ENCODE data around the gene MYBPHL. TPM values are rescaled to one million over a fixed set of nuclear protein-coding genes. Genes with fewer than 3 reads are reported as not detected.

MYBPHL gene
- total and polyA plus RNA-seq, 2 of the 13 experiments (the other 11 are each of a cell fraction or from before 2014, with no cell fraction given), result 3.7 to 3.8 TPM

DNA sequence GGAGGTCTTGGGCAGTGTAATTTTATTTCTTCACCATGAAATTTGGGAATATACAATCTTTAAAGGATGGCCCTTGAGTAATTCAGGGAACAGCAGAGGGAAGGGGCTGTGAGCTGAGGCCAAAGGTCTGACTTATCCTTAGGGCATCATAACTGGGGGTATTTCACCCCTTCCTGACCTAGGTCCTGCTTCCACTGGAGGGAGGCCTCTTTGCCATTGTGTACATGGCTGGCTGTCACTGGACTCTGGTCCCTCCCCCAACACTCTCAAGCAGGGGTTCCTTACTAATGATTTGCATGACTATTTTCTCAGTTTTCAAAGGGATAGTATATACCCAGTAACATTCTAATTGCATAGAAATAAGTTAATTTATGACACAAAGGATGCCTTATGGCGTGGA lies 16.7 kb downstream of the MYBPHL start (continued):
- peak; percentile 17; the same call in 1 of the 2 replicates for TF ChIP-seq HNF4G (IDR thresholded peaks at IDR 0.05; ENCODE audit: borderline replicate concordance, low read depth, low read length)
- no peak for TF ChIP-seq HNF4G (CRISPR knock-in tag; IDR thresholded peaks at IDR 0.05; ENCODE audit: borderline replicate concordance, low read depth)
- TF ChIP-seq ZSCAN12 (CRISPR knock-in tag; IDR thresholded peaks at IDR 0.05), result no peak
- TF ChIP-seq, protein P1, sequence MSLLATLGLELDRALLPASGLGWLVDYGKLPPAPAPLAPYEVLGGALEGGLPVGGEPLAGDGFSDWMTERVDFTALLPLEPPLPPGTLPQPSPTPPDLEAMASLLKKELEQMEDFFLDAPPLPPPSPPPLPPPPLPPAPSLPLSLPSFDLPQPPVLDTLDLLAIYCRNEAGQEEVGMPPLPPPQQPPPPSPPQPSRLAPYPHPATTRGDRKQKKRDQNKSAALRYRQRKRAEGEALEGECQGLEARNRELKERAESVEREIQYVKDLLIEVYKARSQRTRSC (CRISPR knock-in tag; IDR thresholded peaks at IDR 0.05; ENCODE audit: low read depth), result no peak
- TF ChIP-seq, protein P2, sequence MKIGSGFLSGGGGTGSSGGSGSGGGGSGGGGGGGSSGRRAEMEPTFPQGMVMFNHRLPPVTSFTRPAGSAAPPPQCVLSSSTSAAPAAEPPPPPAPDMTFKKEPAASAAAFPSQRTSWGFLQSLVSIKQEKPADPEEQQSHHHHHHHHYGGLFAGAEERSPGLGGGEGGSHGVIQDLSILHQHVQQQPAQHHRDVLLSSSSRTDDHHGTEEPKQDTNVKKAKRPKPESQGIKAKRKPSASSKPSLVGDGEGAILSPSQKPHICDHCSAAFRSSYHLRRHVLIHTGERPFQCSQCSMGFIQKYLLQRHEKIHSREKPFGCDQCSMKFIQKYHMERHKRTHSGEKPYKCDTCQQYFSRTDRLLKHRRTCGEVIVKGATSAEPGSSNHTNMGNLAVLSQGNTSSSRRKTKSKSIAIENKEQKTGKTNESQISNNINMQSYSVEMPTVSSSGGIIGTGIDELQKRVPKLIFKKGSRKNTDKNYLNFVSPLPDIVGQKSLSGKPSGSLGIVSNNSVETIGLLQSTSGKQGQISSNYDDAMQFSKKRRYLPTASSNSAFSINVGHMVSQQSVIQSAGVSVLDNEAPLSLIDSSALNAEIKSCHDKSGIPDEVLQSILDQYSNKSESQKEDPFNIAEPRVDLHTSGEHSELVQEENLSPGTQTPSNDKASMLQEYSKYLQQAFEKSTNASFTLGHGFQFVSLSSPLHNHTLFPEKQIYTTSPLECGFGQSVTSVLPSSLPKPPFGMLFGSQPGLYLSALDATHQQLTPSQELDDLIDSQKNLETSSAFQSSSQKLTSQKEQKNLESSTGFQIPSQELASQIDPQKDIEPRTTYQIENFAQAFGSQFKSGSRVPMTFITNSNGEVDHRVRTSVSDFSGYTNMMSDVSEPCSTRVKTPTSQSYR (CRISPR knock-in tag; IDR thresholded peaks at IDR 0.05; ENCODE audit: borderline replicate concordance), result peak; percentile 51; the same call in 1 of the 2 replicates
- TF ChIP-seq, protein P3, sequence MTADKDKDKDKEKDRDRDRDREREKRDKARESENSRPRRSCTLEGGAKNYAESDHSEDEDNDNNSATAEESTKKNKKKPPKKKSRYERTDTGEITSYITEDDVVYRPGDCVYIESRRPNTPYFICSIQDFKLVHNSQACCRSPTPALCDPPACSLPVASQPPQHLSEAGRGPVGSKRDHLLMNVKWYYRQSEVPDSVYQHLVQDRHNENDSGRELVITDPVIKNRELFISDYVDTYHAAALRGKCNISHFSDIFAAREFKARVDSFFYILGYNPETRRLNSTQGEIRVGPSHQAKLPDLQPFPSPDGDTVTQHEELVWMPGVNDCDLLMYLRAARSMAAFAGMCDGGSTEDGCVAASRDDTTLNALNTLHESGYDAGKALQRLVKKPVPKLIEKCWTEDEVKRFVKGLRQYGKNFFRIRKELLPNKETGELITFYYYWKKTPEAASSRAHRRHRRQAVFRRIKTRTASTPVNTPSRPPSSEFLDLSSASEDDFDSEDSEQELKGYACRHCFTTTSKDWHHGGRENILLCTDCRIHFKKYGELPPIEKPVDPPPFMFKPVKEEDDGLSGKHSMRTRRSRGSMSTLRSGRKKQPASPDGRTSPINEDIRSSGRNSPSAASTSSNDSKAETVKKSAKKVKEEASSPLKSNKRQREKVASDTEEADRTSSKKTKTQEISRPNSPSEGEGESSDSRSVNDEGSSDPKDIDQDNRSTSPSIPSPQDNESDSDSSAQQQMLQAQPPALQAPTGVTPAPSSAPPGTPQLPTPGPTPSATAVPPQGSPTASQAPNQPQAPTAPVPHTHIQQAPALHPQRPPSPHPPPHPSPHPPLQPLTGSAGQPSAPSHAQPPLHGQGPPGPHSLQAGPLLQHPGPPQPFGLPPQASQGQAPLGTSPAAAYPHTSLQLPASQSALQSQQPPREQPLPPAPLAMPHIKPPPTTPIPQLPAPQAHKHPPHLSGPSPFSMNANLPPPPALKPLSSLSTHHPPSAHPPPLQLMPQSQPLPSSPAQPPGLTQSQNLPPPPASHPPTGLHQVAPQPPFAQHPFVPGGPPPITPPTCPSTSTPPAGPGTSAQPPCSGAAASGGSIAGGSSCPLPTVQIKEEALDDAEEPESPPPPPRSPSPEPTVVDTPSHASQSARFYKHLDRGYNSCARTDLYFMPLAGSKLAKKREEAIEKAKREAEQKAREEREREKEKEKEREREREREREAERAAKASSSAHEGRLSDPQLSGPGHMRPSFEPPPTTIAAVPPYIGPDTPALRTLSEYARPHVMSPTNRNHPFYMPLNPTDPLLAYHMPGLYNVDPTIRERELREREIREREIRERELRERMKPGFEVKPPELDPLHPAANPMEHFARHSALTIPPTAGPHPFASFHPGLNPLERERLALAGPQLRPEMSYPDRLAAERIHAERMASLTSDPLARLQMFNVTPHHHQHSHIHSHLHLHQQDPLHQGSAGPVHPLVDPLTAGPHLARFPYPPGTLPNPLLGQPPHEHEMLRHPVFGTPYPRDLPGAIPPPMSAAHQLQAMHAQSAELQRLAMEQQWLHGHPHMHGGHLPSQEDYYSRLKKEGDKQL (CRISPR knock-in tag; IDR thresholded peaks at IDR 0.05; ENCODE audit: low read depth), result no peak
- TF ChIP-seq, protein P4, sequence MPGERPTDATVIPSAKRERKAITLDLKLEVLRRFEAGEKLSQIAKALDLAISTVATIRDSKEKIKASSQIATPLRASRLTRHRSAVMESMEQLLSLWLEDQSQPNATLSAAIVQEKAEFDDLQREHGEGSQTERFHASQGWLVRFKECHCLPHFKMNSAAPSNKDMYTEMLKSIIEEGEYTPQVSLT (CRISPR knock-in tag; IDR thresholded peaks at IDR 0.05; ENCODE audit: borderline replicate concordance, low read depth), result no peak
- TF ChIP-seq ZNF616 (CRISPR knock-in tag; IDR thresholded peaks at IDR 0.05; ENCODE audit: low read depth), result no peak
- 0 out of 2 replicates have a peak, but pooled peaks have one; percentile 23 for TF ChIP-seq POGZ (CRISPR knock-in tag; IDR thresholded peaks at IDR 0.05)
- TF ChIP-seq REPIN1 (CRISPR knock-in tag; IDR thresholded peaks at IDR 0.05; ENCODE audit: borderline replicate concordance, low read depth), result no peak
- no peak for TF ChIP-seq NFYB (CRISPR knock-in tag; IDR thresholded peaks at IDR 0.05)
- TF ChIP-seq HMG20B (CRISPR knock-in tag; conservative IDR thresholded peaks at IDR 0.05), result no peak
- TF ChIP-seq FIP1L1 (IDR thresholded peaks at IDR 0.05; ENCODE audit: borderline replicate concordance, insufficient read depth, low read depth, low read length), result no peak
- no peak for TF ChIP-seq NR2F6 (IDR thresholded peaks at IDR 0.05)
- TF ChIP-seq NR2F6 (CRISPR knock-in tag; IDR thresholded peaks at IDR 0.05), result 0 out of 2 replicates have a peak, but pooled peaks have one; percentile 12
- TF ChIP-seq, protein P5, sequence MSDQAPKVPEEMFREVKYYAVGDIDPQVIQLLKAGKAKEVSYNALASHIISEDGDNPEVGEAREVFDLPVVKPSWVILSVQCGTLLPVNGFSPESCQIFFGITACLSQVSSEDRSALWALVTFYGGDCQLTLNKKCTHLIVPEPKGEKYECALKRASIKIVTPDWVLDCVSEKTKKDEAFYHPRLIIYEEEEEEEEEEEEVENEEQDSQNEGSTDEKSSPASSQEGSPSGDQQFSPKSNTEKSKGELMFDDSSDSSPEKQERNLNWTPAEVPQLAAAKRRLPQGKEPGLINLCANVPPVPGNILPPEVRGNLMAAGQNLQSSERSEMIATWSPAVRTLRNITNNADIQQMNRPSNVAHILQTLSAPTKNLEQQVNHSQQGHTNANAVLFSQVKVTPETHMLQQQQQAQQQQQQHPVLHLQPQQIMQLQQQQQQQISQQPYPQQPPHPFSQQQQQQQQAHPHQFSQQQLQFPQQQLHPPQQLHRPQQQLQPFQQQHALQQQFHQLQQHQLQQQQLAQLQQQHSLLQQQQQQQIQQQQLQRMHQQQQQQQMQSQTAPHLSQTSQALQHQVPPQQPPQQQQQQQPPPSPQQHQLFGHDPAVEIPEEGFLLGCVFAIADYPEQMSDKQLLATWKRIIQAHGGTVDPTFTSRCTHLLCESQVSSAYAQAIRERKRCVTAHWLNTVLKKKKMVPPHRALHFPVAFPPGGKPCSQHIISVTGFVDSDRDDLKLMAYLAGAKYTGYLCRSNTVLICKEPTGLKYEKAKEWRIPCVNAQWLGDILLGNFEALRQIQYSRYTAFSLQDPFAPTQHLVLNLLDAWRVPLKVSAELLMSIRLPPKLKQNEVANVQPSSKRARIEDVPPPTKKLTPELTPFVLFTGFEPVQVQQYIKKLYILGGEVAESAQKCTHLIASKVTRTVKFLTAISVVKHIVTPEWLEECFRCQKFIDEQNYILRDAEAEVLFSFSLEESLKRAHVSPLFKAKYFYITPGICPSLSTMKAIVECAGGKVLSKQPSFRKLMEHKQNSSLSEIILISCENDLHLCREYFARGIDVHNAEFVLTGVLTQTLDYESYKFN (CRISPR knock-in tag; conservative IDR thresholded peaks at IDR 0.05), result peak; percentile 59; the same call in 1 of the 2 replicates
- peak; percentile 40 for TF ChIP-seq HNF4A (CRISPR knock-in tag; IDR thresholded peaks at IDR 0.05)
- TF ChIP-seq IRF2 (CRISPR knock-in tag; IDR thresholded peaks at IDR 0.05), result no peak
